Measurements from ENCODE around the gene VAPB.
"Not testable (repeated sequence)": the region's sequence is repeated elsewhere in the genome, so short reads cannot be mapped to it uniquely, and the experiment has no call there.

Gene VAPB

DNA sequence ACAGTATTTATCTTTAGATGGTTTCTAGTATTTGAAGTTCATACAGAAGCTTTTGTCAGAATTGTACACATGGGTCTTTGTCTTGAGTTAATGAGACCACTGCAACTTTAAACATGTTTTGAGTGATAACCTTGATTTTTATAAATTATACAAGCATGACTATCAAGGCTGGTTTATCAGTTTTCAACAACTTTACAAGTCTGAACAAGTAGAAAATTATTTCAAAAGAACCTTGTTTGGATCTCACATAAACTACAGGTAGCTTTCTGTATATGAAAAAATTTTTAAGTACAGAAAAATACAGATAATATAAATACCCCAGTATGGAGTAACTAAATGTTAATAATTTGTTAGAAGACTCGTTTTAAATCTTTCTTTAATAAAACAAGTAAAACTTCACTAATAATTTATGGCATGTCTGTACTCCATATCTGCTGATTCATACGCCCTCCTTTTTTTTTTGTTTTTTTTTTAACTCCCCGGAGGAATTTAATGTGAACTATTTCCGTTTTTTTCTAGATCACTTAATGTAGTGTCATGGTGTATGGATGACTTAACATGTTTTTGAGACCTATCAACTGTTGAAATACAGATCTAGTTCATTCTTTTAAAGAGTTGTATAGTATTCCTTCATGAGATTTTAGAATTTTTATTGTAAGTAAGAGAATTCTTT, 18.3 kb downstream of the VAPB start:
- no peak for DNase-seq (ENCODE audit: low spot score)

DNA sequence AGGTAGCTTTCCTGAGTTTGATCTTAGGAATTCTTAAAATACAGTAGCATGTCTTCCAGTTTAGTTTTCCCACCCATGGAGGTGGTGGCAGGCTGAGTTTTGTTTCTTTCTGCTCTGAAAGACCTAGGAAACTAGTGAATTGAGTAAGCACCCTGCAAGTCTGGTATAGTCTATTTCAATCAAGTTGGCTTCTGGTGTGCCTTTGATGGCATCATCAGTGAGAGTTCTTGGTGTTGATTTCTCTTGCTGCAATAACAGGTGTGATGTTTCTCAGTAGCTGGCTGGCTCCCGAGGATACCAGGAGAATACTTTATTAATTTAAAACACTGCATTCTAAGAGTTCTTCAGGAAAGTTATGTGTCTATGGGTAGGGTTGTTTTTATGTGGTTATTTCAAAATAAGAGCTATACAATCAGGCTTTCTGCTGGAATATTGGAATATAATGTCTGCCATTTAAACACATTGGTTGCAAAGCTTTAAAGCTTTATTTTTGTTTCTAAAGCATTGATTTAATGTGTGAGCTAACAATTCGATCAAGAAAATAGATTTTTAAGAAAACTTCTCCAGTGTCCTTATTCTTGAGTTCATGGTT, 19.0 kb downstream of the VAPB start:
- DNase-seq (ENCODE audit: low spot score): no peak

DNA sequence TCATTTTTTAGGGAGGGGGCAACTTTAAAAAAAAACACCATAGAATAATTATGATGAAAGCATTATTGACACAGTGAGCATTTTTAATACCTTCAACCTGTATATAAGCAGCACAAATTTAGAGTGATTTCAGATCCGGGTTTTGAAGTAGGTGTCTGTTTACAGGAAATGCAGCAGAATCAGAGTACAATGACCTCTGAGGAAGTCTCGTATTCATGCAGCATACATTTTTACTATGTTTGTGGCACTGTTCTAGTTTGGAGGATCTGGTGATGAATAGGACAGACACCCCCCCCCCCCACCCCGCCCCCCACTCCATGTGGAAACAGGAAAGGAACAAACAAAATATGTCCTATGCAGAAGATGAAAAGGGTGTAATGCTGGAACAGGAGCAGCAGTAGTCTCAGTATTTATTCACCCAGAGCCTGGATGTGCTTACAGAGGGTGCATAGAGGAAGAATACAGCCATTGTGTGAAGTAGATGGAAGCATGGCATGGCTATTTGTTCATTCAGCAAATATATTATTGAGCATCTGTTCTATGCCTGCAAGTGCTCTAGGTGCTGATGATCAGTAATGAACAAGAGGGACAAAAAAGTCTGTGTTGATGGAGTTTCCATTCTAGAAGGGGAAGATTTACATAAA, 19.7 kb downstream of the VAPB start:
- DNase-seq (ENCODE audit: low spot score): peak; percentile 91

DNA sequence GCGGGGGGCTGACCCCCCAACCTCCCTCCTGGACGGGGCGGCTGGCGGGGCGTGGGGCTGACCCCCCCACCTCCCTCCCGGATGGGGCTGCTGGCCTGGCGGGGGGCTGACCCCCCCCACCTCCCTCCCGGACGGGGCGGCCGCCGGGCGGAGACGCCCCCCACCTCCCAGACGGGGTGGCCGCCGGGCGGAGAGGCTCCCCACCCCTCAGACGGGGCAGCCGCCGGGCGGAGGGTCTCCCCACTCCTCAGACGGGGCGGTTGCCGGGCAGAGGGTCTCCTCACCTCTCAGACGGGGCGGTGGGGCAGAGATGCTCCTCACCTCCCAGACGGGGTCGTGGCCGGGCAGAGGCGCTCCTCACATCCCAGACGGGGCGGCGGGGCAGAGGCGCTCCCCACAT, 25.2 kb downstream of the VAPB start:
- not testable (repeated sequence) for DNase-seq (ENCODE audit: low spot score)

DNA sequence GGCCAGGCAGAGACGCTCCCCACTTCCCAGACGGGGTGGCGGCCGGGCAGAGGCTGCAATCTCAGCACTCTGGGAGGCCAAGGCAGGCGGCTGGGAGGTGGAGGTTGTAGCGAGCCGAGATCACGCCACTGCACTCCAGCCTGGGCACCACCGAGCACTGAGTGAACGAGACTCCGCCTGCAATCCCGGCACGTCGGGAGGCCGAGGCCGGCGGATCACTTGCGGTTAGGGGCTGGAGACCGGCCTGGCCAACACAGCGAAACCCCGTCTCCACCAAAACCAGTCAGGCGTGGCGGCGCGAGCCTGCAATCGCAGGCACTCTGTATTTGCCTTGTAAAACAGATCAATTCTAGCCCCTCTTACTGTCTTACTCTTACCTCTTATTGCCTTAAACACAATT, 25.8 kb downstream of the VAPB start:
- DNase-seq (ENCODE audit: low spot score): not testable (repeated sequence)

DNA sequence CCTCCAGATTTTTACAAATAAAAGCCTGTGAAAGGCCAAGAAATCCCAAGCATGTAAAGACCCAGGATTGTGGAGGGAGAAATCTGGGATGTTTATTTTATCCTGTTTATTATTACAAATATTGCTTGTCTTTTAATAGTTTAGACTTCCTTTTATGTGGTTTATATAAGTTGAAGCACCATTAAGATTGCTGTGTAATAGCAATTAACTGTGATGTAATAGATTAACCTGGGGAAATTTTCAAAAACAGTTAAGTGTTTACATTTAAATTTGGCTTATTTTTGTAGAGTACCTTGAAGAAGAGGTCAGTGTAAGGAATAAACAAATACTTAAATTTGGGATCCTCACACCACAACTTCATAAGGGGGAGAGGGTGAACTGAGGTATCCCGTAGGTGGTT, 27.0 kb downstream of the VAPB start:
- DNase-seq (ENCODE audit: low spot score): no peak

DNA sequence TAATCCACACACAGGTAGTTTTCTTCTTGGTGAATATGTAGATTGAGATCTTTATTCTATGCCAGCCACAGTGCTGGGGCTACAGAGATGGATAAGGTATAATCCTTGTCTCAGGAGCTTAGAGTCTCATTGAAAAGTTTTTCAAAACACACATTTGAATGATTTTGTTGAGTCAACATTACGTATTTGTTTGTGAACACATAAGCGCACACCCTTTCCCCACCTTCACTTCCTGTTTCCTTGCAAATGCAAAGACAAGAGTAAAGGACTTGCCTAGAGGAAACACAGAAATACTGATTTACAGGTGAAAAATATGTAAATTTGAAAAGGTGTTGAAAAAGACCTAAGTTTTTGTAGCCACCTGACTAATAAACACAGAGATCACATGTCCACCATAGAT, 27.8 kb downstream of the VAPB start:
- no peak for DNase-seq (ENCODE audit: low spot score)

DNA sequence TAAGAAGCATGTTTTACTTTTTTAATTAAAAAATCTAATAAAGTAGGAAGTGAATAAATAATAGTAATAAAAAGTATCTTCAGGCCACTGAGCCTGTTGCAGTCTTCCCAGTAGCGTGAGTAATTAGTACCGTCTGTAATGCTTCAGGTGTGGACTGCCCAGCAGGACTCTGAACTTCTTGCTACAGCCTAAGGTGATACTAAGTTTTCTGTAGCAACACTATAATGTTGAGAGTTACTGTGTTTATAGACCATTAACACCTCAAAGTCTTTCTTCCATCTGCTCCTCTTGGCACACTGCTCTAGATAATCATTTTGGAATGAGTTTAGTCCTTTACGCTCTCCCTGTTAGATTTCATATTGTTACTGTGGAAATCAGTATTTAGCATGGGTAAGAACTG, 28.4 kb downstream of the VAPB start:
- DNase-seq (ENCODE audit: low spot score): no peak

DNA sequence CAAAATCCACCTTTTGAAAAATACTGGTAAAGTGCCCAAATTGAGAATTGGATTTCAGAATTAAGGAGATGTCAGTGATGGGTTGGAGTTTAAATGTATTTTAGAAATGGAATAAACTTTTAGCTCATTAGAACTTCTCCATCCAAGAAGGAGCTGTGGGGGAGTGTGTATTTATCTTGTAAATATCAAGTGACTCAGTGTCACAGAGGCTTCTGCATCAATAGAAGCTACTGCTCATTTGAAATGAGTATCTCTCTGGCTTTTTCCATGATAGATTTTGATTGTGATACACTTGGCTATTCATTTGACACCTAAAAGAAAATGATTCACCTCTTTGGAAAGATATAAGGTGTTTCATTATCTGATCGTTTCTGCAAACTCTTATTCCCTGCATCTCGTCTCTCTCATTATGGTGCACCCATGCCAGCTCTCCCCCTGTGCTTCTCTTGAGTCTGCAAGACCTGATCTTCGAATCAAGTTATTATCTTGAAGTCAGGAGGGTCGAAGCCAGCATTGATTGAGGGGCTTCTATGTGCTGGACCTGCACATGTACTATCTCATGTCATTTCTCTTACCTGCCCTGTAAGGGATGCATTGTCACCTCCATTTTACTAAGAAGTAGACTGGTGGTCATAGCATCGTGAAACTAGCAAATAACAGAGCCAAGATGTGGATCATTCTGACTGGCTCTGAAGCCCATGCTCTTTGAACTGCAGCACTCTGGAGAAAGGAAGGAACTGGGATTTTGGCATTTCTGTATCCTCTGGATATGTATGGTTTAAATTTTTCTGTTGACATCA, 30.1 kb downstream of the VAPB start:
- DNase-seq (ENCODE audit: low spot score): no peak

DNA sequence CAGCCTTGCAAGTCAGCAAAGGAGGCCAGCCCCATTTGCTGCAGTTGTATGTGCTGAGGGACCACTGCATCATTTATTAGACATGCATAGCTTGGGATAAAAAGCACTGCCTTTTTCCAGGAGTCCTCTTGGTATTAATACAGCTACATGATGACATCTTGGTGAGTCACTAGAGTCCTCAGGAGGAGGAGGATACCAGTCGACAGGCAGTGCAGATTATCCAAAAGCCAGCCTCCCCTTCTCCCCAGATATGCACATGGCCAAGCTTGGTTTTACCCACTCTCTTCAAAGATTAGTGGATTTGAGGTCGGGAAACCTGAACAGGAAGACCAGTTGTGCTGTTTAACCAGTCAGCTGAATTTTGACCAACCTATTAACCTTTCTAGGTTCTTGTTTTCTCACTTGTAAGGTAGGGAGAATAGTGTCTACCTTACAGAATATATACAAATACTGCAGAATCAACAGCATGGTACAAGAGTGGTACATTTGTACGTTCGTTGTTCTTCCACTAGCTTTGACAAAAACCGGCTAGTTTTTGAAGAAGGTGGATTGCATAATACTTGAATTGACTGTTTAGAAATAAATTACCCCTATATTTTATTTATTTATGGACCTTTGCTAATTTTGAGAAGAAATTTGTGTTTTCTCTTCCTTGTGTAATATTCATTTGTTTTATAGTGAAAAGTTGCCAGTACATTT, 31.9 kb downstream of the VAPB start:
- DNase-seq (ENCODE audit: low spot score): no peak

DNA sequence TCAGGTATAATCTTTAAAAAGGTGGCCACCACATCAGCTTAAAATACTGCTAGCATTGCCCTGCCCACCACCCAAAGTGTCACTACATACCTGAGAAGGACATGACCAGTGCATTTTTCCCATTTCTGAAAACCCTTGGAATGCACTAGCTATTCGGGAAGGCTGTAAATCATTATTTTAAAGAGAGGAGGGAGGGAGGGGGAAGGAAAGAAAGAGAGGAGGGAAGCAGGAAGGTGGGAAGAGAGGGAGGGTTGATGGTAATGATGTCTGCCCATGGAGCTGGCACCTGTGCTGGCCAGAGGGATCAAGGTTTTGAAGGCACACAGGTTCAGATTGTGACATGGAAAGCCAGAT, 32.4 kb downstream of the VAPB start:
- DNase-seq (ENCODE audit: low spot score): no peak

DNA sequence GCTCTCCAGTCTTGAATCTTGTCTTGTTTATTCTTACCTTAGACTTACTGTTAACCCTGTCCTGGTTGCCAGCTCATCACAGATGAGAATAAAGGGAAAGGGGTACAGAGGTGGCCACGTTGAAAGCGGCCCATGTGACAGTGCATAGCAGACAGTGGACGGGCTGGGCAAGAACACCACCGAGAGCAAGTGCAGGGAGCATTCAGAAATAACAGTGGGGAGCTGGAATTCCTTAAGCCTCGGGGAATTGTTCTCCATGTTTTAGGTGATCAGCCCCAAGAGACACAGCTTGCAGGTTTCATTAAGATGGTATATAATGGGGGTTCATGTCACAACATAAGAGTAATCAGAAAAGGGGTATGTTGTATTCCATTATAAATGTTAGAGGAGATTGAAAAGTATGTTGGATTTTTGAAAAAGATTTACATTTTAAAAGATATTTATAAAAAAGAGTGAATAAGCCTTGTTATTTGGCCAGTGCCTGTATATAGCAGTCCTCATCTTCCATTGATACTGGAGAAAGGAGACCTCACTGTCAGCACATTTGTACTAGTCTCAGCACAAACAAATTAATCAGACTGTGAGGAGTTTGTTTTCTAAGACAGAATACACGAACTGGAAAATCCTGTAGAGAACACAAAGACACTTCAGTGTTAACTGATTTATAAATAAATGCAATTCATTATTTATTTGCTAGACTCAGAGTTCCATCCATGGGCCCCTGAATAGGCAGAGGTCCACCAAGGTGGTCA, 35.4 kb downstream of the VAPB start:
- DNase-seq (ENCODE audit: low spot score): peak; percentile 60

DNA sequence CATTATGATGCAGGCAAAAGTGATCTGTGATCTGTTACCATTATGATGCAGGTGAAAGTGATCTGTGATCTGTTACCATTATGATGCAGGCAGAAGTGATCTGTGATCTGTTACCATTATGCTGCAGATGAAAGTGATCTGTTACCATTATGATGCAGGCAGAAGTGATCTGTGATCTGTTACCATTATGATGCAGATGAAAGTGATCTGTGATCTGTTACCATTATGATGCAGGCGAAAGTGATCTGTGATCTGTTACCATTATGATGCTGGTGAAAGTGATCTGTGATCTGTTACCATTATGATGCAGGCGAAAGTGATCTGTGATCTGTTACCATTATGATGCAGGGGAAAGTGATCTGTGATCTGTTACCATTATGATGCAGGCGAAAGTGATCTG, 38.5 kb downstream of the VAPB start:
- DNase-seq (ENCODE audit: low spot score): not testable (repeated sequence)

DNA sequence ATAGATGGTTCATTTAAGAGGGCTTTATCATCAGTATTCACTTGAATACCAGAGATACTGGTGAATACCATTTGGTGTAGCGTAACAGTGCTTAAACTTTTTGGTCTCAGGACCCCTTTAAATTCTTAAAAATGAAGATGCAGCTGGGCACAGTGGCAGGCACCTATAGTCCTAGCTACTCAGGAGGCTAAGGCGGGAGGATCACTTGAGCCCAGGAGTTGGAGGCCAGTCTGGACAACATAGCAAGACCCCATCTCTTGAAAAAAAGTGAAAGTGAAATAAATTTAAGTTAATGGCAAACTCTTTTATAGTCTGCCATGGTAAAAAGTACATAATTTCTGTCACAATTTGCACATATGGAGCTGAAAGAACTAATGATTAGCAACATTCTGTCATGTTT, 39.3 kb downstream of the VAPB start:
- DNase-seq (ENCODE audit: low spot score): no peak

DNA sequence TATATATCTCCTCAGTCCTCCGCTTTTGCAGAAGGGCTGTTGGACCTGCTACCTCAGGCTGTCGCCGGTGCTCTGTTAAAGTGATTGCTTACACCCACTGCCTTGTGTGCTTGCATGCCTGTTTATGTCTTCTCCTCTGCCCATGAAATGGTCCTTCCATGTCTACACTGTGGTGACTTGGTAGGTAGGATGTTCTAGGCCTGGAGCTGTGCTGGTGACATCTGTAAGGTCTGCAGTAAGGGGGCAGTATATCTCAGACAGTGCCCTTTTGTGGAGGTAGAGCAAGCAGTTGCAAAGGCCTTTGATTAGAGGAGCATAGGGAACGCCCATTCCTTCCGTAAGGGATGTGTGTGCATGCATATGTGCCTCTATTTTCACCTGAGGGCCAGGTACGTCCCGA, 40.3 kb downstream of the VAPB start:
- DNase-seq (ENCODE audit: low spot score): no peak

DNA sequence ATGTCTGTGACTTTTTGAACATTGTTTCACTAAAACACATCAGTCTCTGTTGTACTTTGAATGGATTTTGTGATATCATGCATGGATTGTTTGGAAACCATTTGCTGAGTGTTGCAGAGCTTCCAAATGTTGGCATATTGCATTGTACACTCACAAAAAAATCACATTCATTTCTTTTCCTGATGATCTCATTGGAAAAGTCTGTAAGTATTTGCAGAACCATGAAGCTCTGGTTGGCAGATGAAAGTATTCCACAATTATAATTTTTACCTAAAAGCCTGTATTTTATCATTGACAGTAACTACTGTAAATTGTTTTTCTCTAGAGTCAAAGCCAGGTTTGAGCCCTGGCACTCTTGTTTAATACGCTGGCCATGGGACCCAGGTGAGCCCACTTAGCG, 42.1 kb downstream of the VAPB start:
- no peak for DNase-seq (ENCODE audit: low spot score)

DNA sequence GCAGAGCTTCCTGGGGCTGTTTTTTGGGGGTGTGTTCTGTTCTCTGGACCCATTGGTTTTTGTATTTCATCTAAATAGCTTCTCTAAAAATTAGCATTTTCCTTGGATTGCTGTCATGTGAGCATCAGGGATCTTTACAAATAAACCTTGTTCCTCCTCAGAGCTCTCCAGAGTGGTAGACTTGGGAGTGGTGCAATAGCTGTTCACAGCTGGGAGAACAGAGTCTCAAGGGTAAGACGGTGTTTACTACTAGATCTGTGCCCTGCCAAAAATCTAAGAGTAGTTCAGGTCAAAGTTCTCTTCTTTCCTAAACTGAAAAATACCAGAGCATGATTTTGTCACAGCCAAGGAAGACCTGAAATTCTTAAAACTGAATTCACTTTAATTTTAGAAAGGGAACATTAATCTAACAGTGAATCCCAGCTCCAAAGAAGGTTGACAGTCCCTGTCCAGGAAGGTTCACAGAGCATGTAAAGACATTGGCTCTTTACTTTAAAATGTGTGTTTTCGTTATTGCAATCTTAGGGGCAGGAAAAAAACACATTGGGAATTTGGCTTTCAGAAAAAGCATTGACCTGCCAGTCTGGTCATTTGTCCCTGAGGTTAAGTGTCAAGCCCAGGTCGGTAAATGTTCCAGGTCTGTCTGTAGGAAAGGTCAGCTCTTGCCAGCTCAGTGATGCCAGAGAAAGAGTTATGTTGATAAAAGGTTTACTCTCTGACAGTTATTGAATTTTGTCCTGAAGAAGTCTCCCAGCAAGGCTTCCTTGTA, 43.3 kb downstream of the VAPB start:
- no peak for DNase-seq (ENCODE audit: low spot score)

DNA sequence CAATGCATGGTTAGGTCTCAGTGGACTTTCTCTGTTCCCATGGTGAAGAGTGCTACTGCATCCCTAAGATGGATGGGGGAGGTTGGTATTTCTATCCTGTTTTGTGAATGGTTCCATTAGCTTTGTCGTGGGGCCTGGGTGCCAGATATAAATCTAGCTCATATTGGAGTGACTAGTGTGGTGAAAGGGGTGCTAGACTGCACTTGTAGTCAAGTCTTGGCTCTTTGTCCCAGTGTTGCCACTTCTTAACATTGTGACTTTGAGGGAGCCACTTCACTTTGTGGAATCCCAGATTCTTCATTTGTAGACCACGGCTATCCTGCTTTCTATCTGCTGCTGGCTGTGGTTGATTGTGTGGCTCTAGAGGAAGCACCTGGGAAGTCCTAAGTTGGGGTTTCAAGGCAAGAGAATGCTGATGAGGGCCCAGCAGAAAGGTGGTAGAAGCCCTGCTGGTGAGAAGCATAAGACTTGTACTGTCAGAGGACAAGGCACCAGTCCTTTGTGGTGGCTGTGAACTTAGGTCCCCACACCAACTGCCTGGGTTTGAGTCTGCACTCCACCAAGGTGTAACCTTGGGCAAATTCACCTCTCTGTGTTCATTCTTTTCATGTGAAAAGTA, 44.1 kb downstream of the VAPB start:
- DNase-seq (ENCODE audit: low spot score): no peak

DNA sequence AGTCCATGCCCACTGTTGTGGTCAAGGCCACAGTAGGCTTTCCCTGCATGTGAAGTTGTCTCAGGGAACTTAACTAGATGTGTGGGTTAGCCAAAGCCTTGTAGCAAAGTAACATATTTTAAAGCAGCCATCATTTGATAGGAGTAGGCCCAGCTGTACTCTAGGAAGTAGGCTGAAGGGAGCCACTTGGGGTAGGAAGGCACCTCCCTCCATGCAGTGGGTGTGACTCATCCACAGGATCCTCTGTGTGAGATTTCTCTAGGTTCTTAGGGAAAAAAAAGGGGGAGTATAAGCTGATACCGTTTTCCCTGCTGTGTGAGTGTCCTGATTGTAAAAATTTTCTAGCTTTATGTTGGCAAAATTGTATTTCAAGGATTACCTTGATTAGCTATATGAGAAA, 44.7 kb downstream of the VAPB start:
- DNase-seq (ENCODE audit: low spot score): no peak

DNA sequence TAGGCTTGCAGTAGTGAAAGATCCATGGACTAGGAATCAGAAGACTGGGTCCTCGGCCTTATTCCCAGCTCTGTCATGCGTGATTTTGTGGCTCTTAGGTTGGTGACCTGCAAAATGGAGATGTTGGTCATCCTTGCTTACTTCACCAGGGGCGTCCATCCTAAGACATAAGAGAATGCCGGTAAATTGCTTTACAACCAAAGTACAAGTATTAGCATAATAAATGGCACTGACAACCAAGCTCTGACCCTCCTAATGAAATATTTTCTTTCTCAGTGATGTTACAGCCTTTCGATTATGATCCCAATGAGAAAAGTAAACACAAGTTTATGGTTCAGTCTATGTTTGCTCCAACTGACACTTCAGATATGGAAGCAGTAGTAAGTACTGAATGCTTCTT, 45.3 kb downstream of the VAPB start:
- DNase-seq (ENCODE audit: low spot score): no peak

Data from pons (tissue), 1 donor.